Uterus (tissue), 2 donors: ENCODE data around the gene SPATA20.

Source experiments
- CTCF ChIP-seq, 4 experiments: fragments of 200-600 bp in 2 of 4; fragments of 450-650 bp in 2 of 4; sonication (generic) in 2 of 4; IDR thresholded peaks; one replicate each; pipeline ENCODE4 v1.5.1; 2016 to 2019; ENCODE audit warnings: antibody characterized with exemption in 4 of 4, mild to moderate bottlenecking in 2 of 4, moderate library complexity in 1 of 4
- POLR2A ChIP-seq, 2 donors: fragments of 450-650 bp; IDR thresholded peaks; one replicate each; pipeline ENCODE4 v1.6.1; 2016; ENCODE audit warnings: antibody characterized with exemption in 2 of 2, mild to moderate bottlenecking in 1 of 2, moderate library complexity in 1 of 2

GRCh38 chr17:50572541-50572940 is 25.6 kb downstream of the SPATA20 start:
- TF ChIP-seq CTCF (IDR thresholded peaks at IDR 0.05) (no peak), POLR2A (IDR thresholded peaks at IDR 0.05) (no peak)
